MM.1S (cell line): Measurements from ENCODE around the gene LRRC66.

Source experiments
- DNase-seq: peaks from one replicate; pipeline ENCODE4 v3.0.0-alpha.2; 2015
- H2AFZ ChIP-seq: fragments of 300-600 bp; sonication (generic); 2 replicates; pipeline ENCODE4 v1.6.0; 2016; ENCODE audit warnings: antibody characterized with exemption, low read length
- H3F3A ChIP-seq: fragments of 300-600 bp; sonication (generic); 2 replicates; pipeline ENCODE4 v1.6.1; 2016; ENCODE audit warnings: mild to moderate bottlenecking, antibody characterized with exemption, low read length, moderate library complexity, mixed read lengths; ENCODE audit not compliant: insufficient read depth
- H3K27ac ChIP-seq: fragments of 300-600 bp; sonication (generic); 2 replicates; pipeline ENCODE4 v1.5.1; 2016; ENCODE audit warnings: mild to moderate bottlenecking, low read length
- H3K27me3 ChIP-seq: fragments of 300-600 bp; sonication (generic); replicated peaks from 2 replicates; pipeline ENCODE4 v1.6.0; 2016; ENCODE audit warnings: low read length; ENCODE audit not compliant: insufficient read depth
- H3K36me3 ChIP-seq: fragments of 300-600 bp; sonication (generic); replicated peaks from 2 replicates; pipeline ENCODE4 v1.6.1; 2016; ENCODE audit warnings: mild to moderate bottlenecking, low read length, mixed read lengths; ENCODE audit not compliant: insufficient read depth
- H3K4me1 ChIP-seq: fragments of 300-600 bp; sonication (generic); 2 replicates; pipeline ENCODE4 v1.6.1; 2016; ENCODE audit warnings: low read length, mixed read lengths
- H3K4me2 ChIP-seq: fragments of 300-600 bp; sonication (generic); 2 replicates; pipeline ENCODE4 v1.6.0; 2016; ENCODE audit warnings: low read depth, low read length
- H3K4me3 ChIP-seq: fragments of 300-600 bp; sonication (generic); 2 replicates; pipeline ENCODE4 v1.5.1; 2016; ENCODE audit warnings: low read length, mixed read lengths
- H3K79me2 ChIP-seq: fragments of 300-600 bp; sonication (generic); 2 replicates; pipeline ENCODE4 v1.6.1; 2016; ENCODE audit warnings: mixed run types, low read length, mixed read lengths
- H3K9ac ChIP-seq: fragments of 300-600 bp; sonication (generic); 2 replicates; pipeline ENCODE4 v1.6.1; 2016; ENCODE audit warnings: low read length, mixed read lengths
- H3K9me2 ChIP-seq: fragments of 300-600 bp; sonication (generic); replicated peaks from 2 replicates; pipeline ENCODE4 v1.6.1; 2016; ENCODE audit warnings: mild to moderate bottlenecking, low read length, mixed read lengths; ENCODE audit not compliant: insufficient read depth
- H3K9me3 ChIP-seq: fragments of 300-600 bp; sonication (generic); replicated peaks from 2 replicates; pipeline ENCODE4 v1.6.1; 2016; ENCODE audit warnings: mild to moderate bottlenecking, low read length, mixed read lengths; ENCODE audit not compliant: insufficient read depth
- H4K20me1 ChIP-seq: fragments of 300-600 bp; sonication (generic); 2 replicates; pipeline ENCODE4 v1.6.1; 2016; ENCODE audit warnings: mild to moderate bottlenecking, low read length, moderate library complexity, mixed read lengths; ENCODE audit not compliant: insufficient read depth
- EZH2 ChIP-seq: fragments of 300-600 bp; sonication (generic); optimal IDR thresholded peaks from 2 replicates; pipeline ENCODE3; 2017; ENCODE audit warnings: low read depth, mild to moderate bottlenecking, antibody characterized with exemption, low read length, mixed read lengths
- EZH2phosphoT487 ChIP-seq: fragments of 300-600 bp; sonication (generic); IDR thresholded peaks from 2 replicates; pipeline ENCODE4 v1.6.1; 2018; ENCODE audit warnings: antibody characterized with exemption, low read length
- TF ChIP-seq, protein P1 (sequence below): fragments of 300-600 bp; sonication (generic); IDR thresholded peaks from 2 replicates; pipeline ENCODE4 v1.5.1; 2016; ENCODE audit warnings: antibody characterized with exemption, low read length, mixed read lengths

Gene LRRC66

DNA sequence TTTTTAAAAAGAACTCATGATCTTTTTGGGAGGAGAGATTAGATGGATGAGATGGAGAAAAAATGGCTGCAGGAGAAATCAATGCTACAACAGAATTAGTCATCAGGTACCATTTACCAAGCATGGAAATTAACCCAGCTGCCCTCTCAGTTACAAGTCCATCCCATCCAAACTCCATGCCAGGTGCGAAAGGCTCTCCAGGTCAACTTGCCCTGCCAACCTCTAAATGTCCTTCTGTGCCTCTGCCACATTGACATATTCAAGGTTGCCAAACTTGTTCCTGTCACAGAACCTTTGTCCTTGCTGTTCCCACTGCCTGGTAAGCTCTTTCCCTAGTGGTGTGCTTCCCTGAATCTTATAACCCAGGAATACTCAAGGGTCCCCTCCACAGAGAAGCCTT, 38.1 kb upstream of the LRRC66 start:
- H3K4me1 ChIP-seq = no peaks in the 10 kb centered on the region
- H3K27me3 ChIP-seq = no peaks in the 10 kb centered on the region
- no peak overlapping the region for H3K4me2 ChIP-seq
- H3K4me3 ChIP-seq = no peak overlapping the region
- H4K20me1 ChIP-seq = no peaks in the 10 kb centered on the region
- no peak overlapping the region for H3K27ac ChIP-seq
- no peak for DNase-seq
- H2AFZ ChIP-seq = no peak overlapping the region
- H3K9ac ChIP-seq = no peak overlapping the region
- H3K9me3 ChIP-seq = no peaks in the 10 kb centered on the region
- TF ChIP-seq, protein P1, sequence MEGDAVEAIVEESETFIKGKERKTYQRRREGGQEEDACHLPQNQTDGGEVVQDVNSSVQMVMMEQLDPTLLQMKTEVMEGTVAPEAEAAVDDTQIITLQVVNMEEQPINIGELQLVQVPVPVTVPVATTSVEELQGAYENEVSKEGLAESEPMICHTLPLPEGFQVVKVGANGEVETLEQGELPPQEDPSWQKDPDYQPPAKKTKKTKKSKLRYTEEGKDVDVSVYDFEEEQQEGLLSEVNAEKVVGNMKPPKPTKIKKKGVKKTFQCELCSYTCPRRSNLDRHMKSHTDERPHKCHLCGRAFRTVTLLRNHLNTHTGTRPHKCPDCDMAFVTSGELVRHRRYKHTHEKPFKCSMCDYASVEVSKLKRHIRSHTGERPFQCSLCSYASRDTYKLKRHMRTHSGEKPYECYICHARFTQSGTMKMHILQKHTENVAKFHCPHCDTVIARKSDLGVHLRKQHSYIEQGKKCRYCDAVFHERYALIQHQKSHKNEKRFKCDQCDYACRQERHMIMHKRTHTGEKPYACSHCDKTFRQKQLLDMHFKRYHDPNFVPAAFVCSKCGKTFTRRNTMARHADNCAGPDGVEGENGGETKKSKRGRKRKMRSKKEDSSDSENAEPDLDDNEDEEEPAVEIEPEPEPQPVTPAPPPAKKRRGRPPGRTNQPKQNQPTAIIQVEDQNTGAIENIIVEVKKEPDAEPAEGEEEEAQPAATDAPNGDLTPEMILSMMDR = no peak
- no peak for TF ChIP-seq EZH2
- TF ChIP-seq EZH2phosphoT487 = no peak
- no peaks in the 10 kb centered on the region for H3F3A ChIP-seq
- H3K36me3 ChIP-seq = no peaks in the 10 kb centered on the region
- H3K9me2 ChIP-seq = no peaks in the 10 kb centered on the region
- no peaks in the 10 kb centered on the region for H3K79me2 ChIP-seq

DNA sequence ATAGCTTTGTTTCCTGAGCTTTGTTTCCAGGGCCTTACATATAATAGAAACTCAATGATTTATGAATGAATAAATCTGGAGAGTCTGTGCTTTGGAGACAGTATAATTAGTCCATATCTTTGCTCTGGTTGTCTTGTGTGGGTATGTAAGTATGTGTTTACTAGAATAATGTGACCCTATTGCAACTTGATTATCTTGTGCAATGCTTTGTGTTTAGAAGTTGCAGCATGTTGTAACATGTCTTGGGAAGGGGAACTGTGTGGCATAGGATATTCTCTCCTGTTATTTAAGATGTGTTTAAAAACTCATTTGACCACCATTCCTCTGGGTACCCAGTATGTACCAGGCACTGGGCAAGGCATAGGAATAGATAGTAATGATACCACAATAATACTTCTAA, 37.0 kb upstream of the LRRC66 start:
- TF ChIP-seq EZH2 (no peak), EZH2phosphoT487 (no peak)
- TF ChIP-seq, protein P1 = no peak
- no peak overlapping the region for H3K4me2 ChIP-seq

DNA sequence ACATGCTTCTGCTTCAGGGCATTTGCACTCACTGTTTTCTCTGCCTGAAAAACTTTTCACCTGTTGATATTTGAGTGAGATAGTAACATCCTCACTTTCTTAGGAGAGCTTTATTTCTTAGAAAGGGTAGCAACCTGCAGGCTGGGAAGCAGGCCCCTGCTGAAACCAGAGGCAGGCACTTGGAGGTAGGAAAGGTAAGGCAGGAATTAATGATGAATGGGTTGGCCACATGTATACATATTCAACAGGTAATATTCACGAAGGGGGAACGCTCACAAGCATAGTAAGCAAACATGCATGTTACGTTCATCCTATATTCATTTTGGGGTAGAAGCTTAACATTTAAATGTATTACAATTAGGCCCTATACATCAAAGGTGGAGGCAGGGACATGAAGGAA, 34.1 kb upstream of the LRRC66 start:
- Histone ChIP-seq H3K27ac (no peak overlapping the region), H3K4me1 (no peaks in the 10 kb centered on the region)

More for the DNA sequence above, 37.0 kb upstream of the LRRC66 start:
- no peak overlapping the region for H3K27ac ChIP-seq
- H3K27me3 ChIP-seq = no peaks in the 10 kb centered on the region
- no peaks in the 10 kb centered on the region for H3F3A ChIP-seq
- H3K9ac ChIP-seq = no peak overlapping the region
- no peaks in the 10 kb centered on the region for H3K79me2 ChIP-seq
- H3K36me3 ChIP-seq = no peaks in the 10 kb centered on the region
- no peak overlapping the region for H2AFZ ChIP-seq
- H3K9me2 ChIP-seq = no peaks in the 10 kb centered on the region
- no peaks in the 10 kb centered on the region for H4K20me1 ChIP-seq
- H3K4me3 ChIP-seq = no peak overlapping the region
- DNase-seq = no peak
- H3K9me3 ChIP-seq = no peaks in the 10 kb centered on the region
- no peaks in the 10 kb centered on the region for H3K4me1 ChIP-seq

More for the DNA sequence above, 34.1 kb upstream of the LRRC66 start:
- DNase-seq = no peak
- Histone ChIP-seq H3K27me3 (no peaks in the 10 kb centered on the region), H2AFZ (no peak overlapping the region), H3K4me3 (no peak overlapping the region), H3K9me2 (no peaks in the 10 kb centered on the region), H3K79me2 (no peaks in the 10 kb centered on the region), H3K9me3 (no peaks in the 10 kb centered on the region), H3K9ac (no peak overlapping the region), H4K20me1 (no peaks in the 10 kb centered on the region), H3F3A (no peaks in the 10 kb centered on the region), H3K36me3 (no peaks in the 10 kb centered on the region), H3K4me2 (no peak overlapping the region)
- TF ChIP-seq EZH2phosphoT487 (no peak), EZH2 (no peak)
- TF ChIP-seq, protein P1 = no peak
